ENCODE results near the gene NRXN3.

GRCh38 chr14:79064214-79064613 lies 894.0 kb downstream of the NRXN3 start:
- TF ChIP-seq, protein P1, sequence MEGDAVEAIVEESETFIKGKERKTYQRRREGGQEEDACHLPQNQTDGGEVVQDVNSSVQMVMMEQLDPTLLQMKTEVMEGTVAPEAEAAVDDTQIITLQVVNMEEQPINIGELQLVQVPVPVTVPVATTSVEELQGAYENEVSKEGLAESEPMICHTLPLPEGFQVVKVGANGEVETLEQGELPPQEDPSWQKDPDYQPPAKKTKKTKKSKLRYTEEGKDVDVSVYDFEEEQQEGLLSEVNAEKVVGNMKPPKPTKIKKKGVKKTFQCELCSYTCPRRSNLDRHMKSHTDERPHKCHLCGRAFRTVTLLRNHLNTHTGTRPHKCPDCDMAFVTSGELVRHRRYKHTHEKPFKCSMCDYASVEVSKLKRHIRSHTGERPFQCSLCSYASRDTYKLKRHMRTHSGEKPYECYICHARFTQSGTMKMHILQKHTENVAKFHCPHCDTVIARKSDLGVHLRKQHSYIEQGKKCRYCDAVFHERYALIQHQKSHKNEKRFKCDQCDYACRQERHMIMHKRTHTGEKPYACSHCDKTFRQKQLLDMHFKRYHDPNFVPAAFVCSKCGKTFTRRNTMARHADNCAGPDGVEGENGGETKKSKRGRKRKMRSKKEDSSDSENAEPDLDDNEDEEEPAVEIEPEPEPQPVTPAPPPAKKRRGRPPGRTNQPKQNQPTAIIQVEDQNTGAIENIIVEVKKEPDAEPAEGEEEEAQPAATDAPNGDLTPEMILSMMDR (IDR thresholded peaks at IDR 0.05): no peak
- TF ChIP-seq POLR2A (IDR thresholded peaks at IDR 0.05): no peak

All from heart left ventricle (tissue), 13 donors.